ENCODE measurements around the gene TAF4. TPM values are rescaled to one million over a fixed set of nuclear protein-coding genes. Genes with fewer than 3 reads are reported as not detected.

Gene TAF4
- total and polyA plus RNA-seq, 7 donors = 3.6 to 13.3 (median 8.9) TPM

DNA sequence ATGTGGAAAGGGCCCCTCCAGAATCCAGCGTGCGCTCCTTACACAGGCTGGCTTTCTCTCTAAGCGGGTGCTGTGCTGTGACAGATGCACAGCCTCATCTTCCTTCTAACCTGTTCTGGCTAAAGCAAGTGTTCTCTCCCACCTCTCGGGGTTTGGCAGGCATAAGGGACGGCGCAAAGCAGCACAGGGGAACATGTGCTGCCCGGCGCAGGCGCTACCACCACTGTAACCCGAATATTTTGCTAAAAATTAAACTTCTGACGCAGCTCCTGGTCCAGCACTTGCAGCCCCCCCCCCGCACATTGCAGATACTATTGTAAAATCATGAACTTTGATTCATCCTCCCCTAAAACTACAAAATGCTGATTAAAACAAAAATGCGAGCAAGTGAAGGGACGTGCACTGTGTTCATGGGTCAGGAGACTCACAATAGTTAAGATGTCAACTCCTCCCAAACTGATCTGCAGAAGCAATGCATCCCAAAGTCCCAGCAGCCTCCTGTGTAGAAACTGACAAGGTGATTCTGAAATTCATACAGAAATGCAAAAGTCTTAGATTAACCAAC lies 43.0 kb downstream of the TAF4 start:
- Histone ChIP-seq H3K36me3 (no peaks in the 10 kb centered on the region), H3K4me3 (no peak overlapping the region), H3K27me3 (no peaks in the 10 kb centered on the region), H3K9me3 (no peaks in the 10 kb centered on the region), H3K4me1 (peaks cover 0 to 57% (median 49%) of the 10 kb centered on the region in 4 donors), H3K27ac (no peak overlapping the region)
- DNase-seq = no peak
- TF ChIP-seq POLR2A (IDR thresholded peaks at IDR 0.05) = no peak
- TF ChIP-seq, protein P1, sequence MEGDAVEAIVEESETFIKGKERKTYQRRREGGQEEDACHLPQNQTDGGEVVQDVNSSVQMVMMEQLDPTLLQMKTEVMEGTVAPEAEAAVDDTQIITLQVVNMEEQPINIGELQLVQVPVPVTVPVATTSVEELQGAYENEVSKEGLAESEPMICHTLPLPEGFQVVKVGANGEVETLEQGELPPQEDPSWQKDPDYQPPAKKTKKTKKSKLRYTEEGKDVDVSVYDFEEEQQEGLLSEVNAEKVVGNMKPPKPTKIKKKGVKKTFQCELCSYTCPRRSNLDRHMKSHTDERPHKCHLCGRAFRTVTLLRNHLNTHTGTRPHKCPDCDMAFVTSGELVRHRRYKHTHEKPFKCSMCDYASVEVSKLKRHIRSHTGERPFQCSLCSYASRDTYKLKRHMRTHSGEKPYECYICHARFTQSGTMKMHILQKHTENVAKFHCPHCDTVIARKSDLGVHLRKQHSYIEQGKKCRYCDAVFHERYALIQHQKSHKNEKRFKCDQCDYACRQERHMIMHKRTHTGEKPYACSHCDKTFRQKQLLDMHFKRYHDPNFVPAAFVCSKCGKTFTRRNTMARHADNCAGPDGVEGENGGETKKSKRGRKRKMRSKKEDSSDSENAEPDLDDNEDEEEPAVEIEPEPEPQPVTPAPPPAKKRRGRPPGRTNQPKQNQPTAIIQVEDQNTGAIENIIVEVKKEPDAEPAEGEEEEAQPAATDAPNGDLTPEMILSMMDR (IDR thresholded peaks at IDR 0.05) = no peak
- no peak for TF ChIP-seq POLR2AphosphoS5 (IDR thresholded peaks at IDR 0.05)
- TF ChIP-seq EP300 (IDR thresholded peaks at IDR 0.05) = no peak
- WGBS, 2 donors = 94 to 95% methylated on average over 14 of the region's 14 CpGs
- intact Hi-C loops (cut with DNase I) = no loop called here

DNA sequence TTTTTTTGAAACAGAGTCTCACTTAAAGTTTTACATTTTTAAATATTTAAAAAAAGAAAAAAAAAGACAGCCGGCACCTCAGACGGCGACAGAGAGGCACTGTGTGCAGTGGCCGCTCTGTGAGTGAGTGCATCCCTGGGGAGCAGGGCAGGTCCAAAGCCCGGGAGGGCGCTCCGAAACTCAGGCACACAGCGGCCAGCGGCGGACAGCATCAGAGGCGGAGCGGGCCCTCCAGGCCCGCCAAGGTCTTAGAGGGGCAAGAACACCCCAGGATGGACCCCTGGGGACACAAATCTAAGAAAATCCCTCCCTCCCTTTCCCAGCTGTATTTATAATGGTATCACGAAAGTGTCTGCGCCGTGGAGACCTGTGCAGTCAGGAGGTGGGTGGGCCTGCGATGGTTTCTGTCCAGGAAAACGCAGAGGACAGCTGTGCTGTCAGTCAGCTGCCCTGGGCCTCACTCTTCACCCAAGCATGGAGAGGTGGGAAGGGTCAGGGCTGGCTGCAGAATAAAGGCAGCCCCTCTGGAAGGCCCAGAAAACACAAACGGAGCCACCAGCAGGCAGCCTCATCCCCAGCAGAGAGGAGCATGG lies 43.8 kb downstream of the TAF4 start:
- H3K4me3 ChIP-seq = no peak overlapping the region
- 88 to 95% methylated on average over 19 of the region's 19 CpGs for WGBS, 2 donors
- H3K4me1 ChIP-seq = peaks cover 0 to 50% (median 42%) of the 10 kb centered on the region in 4 donors
- H3K9me3 ChIP-seq = no peaks in the 10 kb centered on the region
- H3K36me3 ChIP-seq = no peaks in the 10 kb centered on the region
- H3K27me3 ChIP-seq = no peaks in the 10 kb centered on the region
- TF ChIP-seq POLR2AphosphoS5 (IDR thresholded peaks at IDR 0.05) (no peak), EP300 (IDR thresholded peaks at IDR 0.05) (no peak), POLR2A (IDR thresholded peaks at IDR 0.05) (no peak)
- TF ChIP-seq, protein P1 (IDR thresholded peaks at IDR 0.05) = no peak
- DNase-seq = no peak
- intact Hi-C loops (cut with DNase I) = no loop called here
- H3K27ac ChIP-seq = no peak overlapping the region

DNA sequence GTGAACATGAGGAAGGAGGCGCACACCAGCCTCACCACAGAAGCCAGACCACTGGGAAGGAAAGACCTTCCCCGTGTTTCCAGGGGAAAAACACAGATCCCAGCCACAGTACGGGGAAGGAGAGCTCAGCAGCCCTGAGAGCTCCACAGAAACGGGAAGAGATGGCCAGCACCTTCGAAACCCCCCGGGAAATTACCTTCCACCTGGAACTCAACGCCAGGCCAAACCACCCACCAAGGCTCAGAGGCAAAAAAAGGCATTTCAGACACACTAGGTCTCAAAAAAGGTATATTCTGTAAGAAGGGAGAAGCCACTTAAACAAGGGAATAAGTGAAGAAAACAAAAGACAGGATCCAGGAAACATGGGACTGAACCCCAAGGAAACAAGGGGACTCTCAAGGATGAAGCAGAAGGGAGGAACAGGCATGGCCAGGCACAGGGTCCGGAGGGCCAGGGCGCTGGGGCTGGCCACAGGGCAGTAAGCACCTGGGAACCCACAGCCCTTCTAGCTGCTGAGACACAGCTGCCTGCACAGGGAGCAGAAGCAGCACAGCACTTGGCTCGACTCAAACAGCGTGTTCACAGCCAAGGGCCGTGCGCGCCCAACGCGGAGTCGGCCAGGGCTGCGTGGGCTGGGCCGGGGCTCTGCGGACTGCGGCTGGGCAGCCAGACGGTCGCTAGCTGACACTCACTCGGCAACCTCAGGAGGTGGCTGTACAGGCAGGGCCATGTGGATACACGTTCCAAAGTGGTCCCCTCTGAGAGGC lies 44.6 kb downstream of the TAF4 start:
- Histone ChIP-seq H3K36me3 (no peaks in the 10 kb centered on the region), H3K4me3 (no peak overlapping the region), H3K9me3 (no peaks in the 10 kb centered on the region), H3K27me3 (no peaks in the 10 kb centered on the region), H3K4me1 (peaks cover 0 to 42% (median 35%) of the 10 kb centered on the region in 4 donors), H3K27ac (no peak overlapping the region)
- TF ChIP-seq POLR2AphosphoS5 (IDR thresholded peaks at IDR 0.05) (no peak), POLR2A (IDR thresholded peaks at IDR 0.05) (no peak)
- TF ChIP-seq, protein P1 (IDR thresholded peaks at IDR 0.05) = no peak
- intact Hi-C loops (cut with DNase I) = no loop called here
- 82 to 85% methylated on average over 25 of the region's 25 CpGs for WGBS, 2 donors
- DNase-seq = peak; percentile 81

DNA sequence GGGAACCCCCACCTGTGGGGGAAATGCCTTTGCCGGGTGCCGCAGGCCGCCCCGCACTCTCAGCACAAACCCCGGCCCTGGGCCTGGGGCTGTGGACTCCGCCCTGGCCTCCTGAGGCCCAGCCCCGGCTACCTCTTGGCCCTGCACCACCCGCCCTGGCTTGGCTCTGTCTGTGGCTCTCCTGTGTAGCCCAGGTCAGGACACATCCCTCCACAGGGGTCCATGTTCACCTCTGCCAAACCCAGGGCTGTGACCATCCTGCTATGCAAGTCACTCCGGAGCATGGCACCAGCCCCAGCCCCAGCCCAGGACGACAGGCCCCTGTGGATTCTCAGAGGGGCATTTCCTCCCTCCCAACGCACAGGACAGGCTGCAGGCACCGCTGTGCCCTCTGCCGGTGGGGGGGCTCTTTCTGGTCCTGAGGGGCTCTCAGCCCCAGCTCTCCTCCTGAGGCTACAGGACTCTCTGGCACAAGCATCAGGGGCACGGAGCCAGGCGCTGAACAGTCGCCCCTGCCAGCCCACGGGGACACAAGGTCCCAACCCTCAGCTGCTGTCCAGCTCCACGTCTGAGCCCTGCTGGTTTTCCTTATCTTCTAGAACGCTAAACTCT lies 45.7 kb downstream of the TAF4 start:
- Histone ChIP-seq H3K4me3 (no peak overlapping the region), H3K27ac (no peak overlapping the region), H3K9me3 (no peaks in the 10 kb centered on the region), H3K27me3 (no peaks in the 10 kb centered on the region), H3K36me3 (no peaks in the 10 kb centered on the region), H3K4me1 (peaks cover 0 to 38% (median 32%) of the 10 kb centered on the region in 4 donors)
- DNase-seq = no peak
- TF ChIP-seq EP300 (IDR thresholded peaks at IDR 0.05) = no peak
- TF ChIP-seq, protein P1 (IDR thresholded peaks at IDR 0.05) = no peak
- TF ChIP-seq POLR2AphosphoS5 (IDR thresholded peaks at IDR 0.05) = no peak
- TF ChIP-seq POLR2A (IDR thresholded peaks at IDR 0.05) = no peak
- WGBS, 2 donors = 86 to 89% methylated on average over 19 of the region's 19 CpGs
- intact Hi-C loops (cut with DNase I) = no loop called here

Data from sigmoid colon (tissue), 7 donors.